Measurements from ENCODE around the gene PTGDS.

The PTGDS gene

GRCh38 chr9:136974817-136975535 is 2.3 kb upstream of the PTGDS start (continued):
- no peak for TF ChIP-seq TSHZ1 (tag by site-specific recombination; IDR thresholded peaks at IDR 0.05; ENCODE audit: borderline replicate concordance)

- CTCF ChIA-PET: interaction anchor here (0.6 to 3.4 kb wide), 10 partner anchors 10 to 133 kb away, joined by 3 to 22 read pairs (median 4); partner anchors contain the start of gene C8G
- Histone ChIP-seq H3K4me3 (ENCODE audit: low read depth, low read length) (no peak overlapping the region), H3K36me3 (ENCODE audit: control insufficient read depth in 2 of 2, insufficient read depth in 1 of 2, low read length in 2 of 2) (no peaks in the 10 kb centered on the region), H3K4me1 (ENCODE audit: control insufficient read depth, insufficient read depth, low read length) (no peaks in the 10 kb centered on the region), H3K9me3 (ENCODE audit: control insufficient read depth, insufficient read depth, low read depth, low read length) (no peaks in the 10 kb centered on the region), H3K27ac (ENCODE audit: extremely low read depth, low read depth, low read length) (no peak overlapping the region)
- POLR2A ChIA-PET: interaction anchor here (0.9 to 2.5 kb wide), 3 partner anchors 17 to 54 kb away, joined by 4 to 7 read pairs (median 4); partner anchors contain the start of gene PAXX
- 0 out of 2 replicates have a peak, but pooled peaks have one; percentile 16 for TF ChIP-seq CTCF (tag by site-specific recombination; IDR thresholded peaks at IDR 0.05)
- no peak for TF ChIP-seq ZBTB1 (tag by site-specific recombination; IDR thresholded peaks at IDR 0.05)
- no peak for TF ChIP-seq ZNF510 (tag by site-specific recombination; IDR thresholded peaks at IDR 0.05; ENCODE audit: insufficient replicate concordance)
- TF ChIP-seq ZNF223 (tag by site-specific recombination; IDR thresholded peaks at IDR 0.05): peak; percentile 91
- no peak for TF ChIP-seq HOXC10 (CRISPR knock-in tag; IDR thresholded peaks at IDR 0.05)
- TF ChIP-seq HIC1 (tag by site-specific recombination; IDR thresholded peaks at IDR 0.05): 0 out of 2 replicates have a peak, but pooled peaks have one; percentile 6
- no peak for TF ChIP-seq ZFP3 (tag by site-specific recombination; IDR thresholded peaks at IDR 0.05; ENCODE audit: low read depth)
- TF ChIP-seq ZIC2 (tag by site-specific recombination; IDR thresholded peaks at IDR 0.05): peak; percentile 34; the same call in 1 of the 2 replicates
These were observed 1.7 kb upstream of the PTGDS start for GRCh38 chr9:136975644-136976043.

- ChIA-PET POLR2A (interaction anchor here (0.6 to 1.6 kb wide), 6 partner anchors 15 to 90 kb away, joined by 3 to 8 read pairs (median 4); partner anchors contain the start of gene PAXX), CTCF (interaction anchor here (0.8 kb wide), 1 partner anchor 51 kb away, joined by 3 read pairs; no protein-coding TSS in a partner anchor)
- Histone ChIP-seq H3K4me3 (ENCODE audit: low read depth, low read length) (no peak overlapping the region), H3K27ac (ENCODE audit: extremely low read depth, low read depth, low read length) (no peak overlapping the region), H3K36me3 (ENCODE audit: control insufficient read depth in 2 of 2, insufficient read depth in 1 of 2, low read length in 2 of 2) (no peaks in the 10 kb centered on the region), H3K9me3 (ENCODE audit: control insufficient read depth, insufficient read depth, low read depth, low read length) (no peaks in the 10 kb centered on the region), H3K4me1 (ENCODE audit: control insufficient read depth, insufficient read depth, low read length) (no peaks in the 10 kb centered on the region)
- TF ChIP-seq KLF8 (tag by site-specific recombination; IDR thresholded peaks at IDR 0.05): peak; percentile 25; the same call in 1 of the 2 replicates
- TF ChIP-seq ZNF747 (tag by site-specific recombination; IDR thresholded peaks at IDR 0.05): no peak
These were observed 357 bp downstream of the PTGDS start for GRCh38 chr9:136977649-136978072.

Measured in HEK293 (cell line).